Hepatocyte (in vitro differentiated cells): Measurements from ENCODE around the gene TMED6.

Experiments
- CTCF ChIP-seq: fragments of 200-600 bp; sonication (generic); IDR thresholded peaks from 2 replicates; pipeline ENCODE4 v1.5.1; 2016; ENCODE audit warnings: antibody characterized with exemption, mild to moderate bottlenecking; ENCODE audit not compliant: poor library complexity
- EZH2phosphoT487 ChIP-seq: fragments of 200-600 bp; sonication (generic); IDR thresholded peaks from one replicate; pipeline ENCODE4 v1.6.1; 2018; ENCODE audit warnings: antibody characterized with exemption, mild to moderate bottlenecking, low read depth, moderate library complexity; ENCODE audit not compliant: unreplicated experiment, severe bottlenecking

- no peak for TF ChIP-seq EZH2phosphoT487
- TF ChIP-seq CTCF: no peak
Observed at GRCh38 chr16:69338557-69339288, 12.9 kb downstream of the TMED6 start.
